Measurements from ENCODE around the gene LRMDA. TPM values are rescaled to one million over a fixed set of nuclear protein-coding genes. Genes with fewer than 3 reads are reported as not detected.

LRMDA gene
- total RNA-seq, 1 donor from 2014 or later = 5.2 TPM

- Mint-ChIP-seq H3K27me3 (ENCODE audit: insufficient read depth, low read depth) (no peaks in the 10 kb centered on the region), H3K4me1 (peaks cover 52% of the 10 kb centered on the region), H3K9me3 (no peaks in the 10 kb centered on the region), H3K36me3 (no peaks in the 10 kb centered on the region), H3K4me3 (no peak overlapping the region), H3K27ac (peak overlapping the region; percentile 87)
- Histone ChIP-seq H3F3A (ENCODE audit: low read depth) (peaks cover 18% of the 10 kb centered on the region), H3K4me2 (peak overlapping the region; percentile 28), H3K9me3 (ENCODE audit: low read depth) (no peaks in the 10 kb centered on the region), H2AFZ (replicated peaks) (no peak overlapping the region), H3K27ac (no peak overlapping the region), H3K27me3 (no peaks in the 10 kb centered on the region), H3K36me3 (no peaks in the 10 kb centered on the region), H3K79me2 (ENCODE audit: low read depth) (no peaks in the 10 kb centered on the region), H4K20me1 (ENCODE audit: low read depth) (no peaks in the 10 kb centered on the region), H3K9ac (no peak overlapping the region), H3K4me3 (no peak overlapping the region), H3K4me1 (peaks cover 27% of the 10 kb centered on the region)
- TF ChIP-seq EZH2phosphoT487 (IDR thresholded peaks at IDR 0.05) (no peak), EZH2 (IDR thresholded peaks at IDR 0.05) (no peak)
- TF ChIP-seq, protein P1, sequence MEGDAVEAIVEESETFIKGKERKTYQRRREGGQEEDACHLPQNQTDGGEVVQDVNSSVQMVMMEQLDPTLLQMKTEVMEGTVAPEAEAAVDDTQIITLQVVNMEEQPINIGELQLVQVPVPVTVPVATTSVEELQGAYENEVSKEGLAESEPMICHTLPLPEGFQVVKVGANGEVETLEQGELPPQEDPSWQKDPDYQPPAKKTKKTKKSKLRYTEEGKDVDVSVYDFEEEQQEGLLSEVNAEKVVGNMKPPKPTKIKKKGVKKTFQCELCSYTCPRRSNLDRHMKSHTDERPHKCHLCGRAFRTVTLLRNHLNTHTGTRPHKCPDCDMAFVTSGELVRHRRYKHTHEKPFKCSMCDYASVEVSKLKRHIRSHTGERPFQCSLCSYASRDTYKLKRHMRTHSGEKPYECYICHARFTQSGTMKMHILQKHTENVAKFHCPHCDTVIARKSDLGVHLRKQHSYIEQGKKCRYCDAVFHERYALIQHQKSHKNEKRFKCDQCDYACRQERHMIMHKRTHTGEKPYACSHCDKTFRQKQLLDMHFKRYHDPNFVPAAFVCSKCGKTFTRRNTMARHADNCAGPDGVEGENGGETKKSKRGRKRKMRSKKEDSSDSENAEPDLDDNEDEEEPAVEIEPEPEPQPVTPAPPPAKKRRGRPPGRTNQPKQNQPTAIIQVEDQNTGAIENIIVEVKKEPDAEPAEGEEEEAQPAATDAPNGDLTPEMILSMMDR (IDR thresholded peaks at IDR 0.05) = no peak
- DNase-seq (ENCODE audit: low spot score) = no peak
These were observed 865.9 kb downstream of the LRMDA start for GRCh38 chr10:76297358-76297757.

- TF ChIP-seq, protein P1 (IDR thresholded peaks at IDR 0.05) = no peak
- TF ChIP-seq EZH2 (IDR thresholded peaks at IDR 0.05) (no peak), EZH2phosphoT487 (IDR thresholded peaks at IDR 0.05) (no peak)
- no peaks in the 10 kb centered on the region for H3K27me3 ChIP-seq
- H3K36me3 ChIP-seq = no peaks in the 10 kb centered on the region
- no peaks in the 10 kb centered on the region for H4K20me1 ChIP-seq (ENCODE audit: low read depth)
- Mint-ChIP-seq H3K4me3 (peak overlapping the region; percentile 15), H3K36me3 (no peaks in the 10 kb centered on the region), H3K9me3 (no peaks in the 10 kb centered on the region), H3K27ac (peak overlapping the region; percentile 87), H3K27me3 (ENCODE audit: insufficient read depth, low read depth) (no peaks in the 10 kb centered on the region), H3K4me1 (peaks cover 57% of the 10 kb centered on the region)
- H2AFZ ChIP-seq (replicated peaks) = no peak overlapping the region
- H3K4me1 ChIP-seq = peaks cover 32% of the 10 kb centered on the region
- H3K79me2 ChIP-seq (ENCODE audit: low read depth) = no peaks in the 10 kb centered on the region
- H3K4me2 ChIP-seq = peak overlapping the region; percentile 28
- H3K9me3 ChIP-seq (ENCODE audit: low read depth) = no peaks in the 10 kb centered on the region
- H3F3A ChIP-seq (ENCODE audit: low read depth) = peaks cover 22% of the 10 kb centered on the region
- no peak overlapping the region for H3K27ac ChIP-seq
- peak; percentile 59 for DNase-seq (ENCODE audit: low spot score)
- H3K4me3 ChIP-seq = no peak overlapping the region
- no peak overlapping the region for H3K9ac ChIP-seq
These were observed 866.4 kb downstream of the LRMDA start for GRCh38 chr10:76297780-76298281.

- H3F3A ChIP-seq (ENCODE audit: low read depth) = peaks cover 27% of the 10 kb centered on the region
- no peak overlapping the region for H3K4me3 ChIP-seq
- no peaks in the 10 kb centered on the region for H4K20me1 ChIP-seq (ENCODE audit: low read depth)
- H3K27me3 ChIP-seq = no peaks in the 10 kb centered on the region
- no peak for TF ChIP-seq EZH2 (IDR thresholded peaks at IDR 0.05)
- TF ChIP-seq EZH2phosphoT487 (IDR thresholded peaks at IDR 0.05) = no peak
- TF ChIP-seq, protein P1 (IDR thresholded peaks at IDR 0.05) = no peak
- no peaks in the 10 kb centered on the region for H3K36me3 ChIP-seq
- H3K27ac ChIP-seq = no peak overlapping the region
- no peaks in the 10 kb centered on the region for H3K79me2 ChIP-seq (ENCODE audit: low read depth)
- H3K9ac ChIP-seq = no peak overlapping the region
- no peaks in the 10 kb centered on the region for H3K9me3 ChIP-seq (ENCODE audit: low read depth)
- H3K4me2 ChIP-seq = peak overlapping the region; percentile 28
- no peak overlapping the region for H3K27ac Mint-ChIP-seq
- H3K27me3 Mint-ChIP-seq (ENCODE audit: insufficient read depth, low read depth) = no peaks in the 10 kb centered on the region
- DNase-seq (ENCODE audit: low spot score) = no peak
- no peaks in the 10 kb centered on the region for H3K9me3 Mint-ChIP-seq
- H3K4me3 Mint-ChIP-seq = no peak overlapping the region
- H3K36me3 Mint-ChIP-seq = no peaks in the 10 kb centered on the region
- peaks cover 37% of the 10 kb centered on the region for H3K4me1 ChIP-seq
- H2AFZ ChIP-seq (replicated peaks) = no peak overlapping the region
- H3K4me1 Mint-ChIP-seq = peaks cover 62% of the 10 kb centered on the region
These were observed 866.9 kb downstream of the LRMDA start for GRCh38 chr10:76298329-76298728.

Data from neural progenitor cell (in vitro differentiated cells).